CD14-positive monocyte (primary cell): Measurements from ENCODE around the gene KBTBD13. TPM values are rescaled to one million over a fixed set of nuclear protein-coding genes. Genes with fewer than 3 reads are reported as not detected.

Experiments
- DNase-seq, 3 donors: peaks; one replicate each; pipeline ENCODE4 v3.0.0-alpha.2; 2011 to 2022
- H2AFZ ChIP-seq: 2 replicates; pipeline ENCODE4 v1.6.0; 2012; ENCODE audit warnings: mild to moderate bottlenecking, low read depth, low read length, inconsistent platforms; ENCODE audit not compliant: insufficient read depth, poor library complexity, severe bottlenecking
- H3K27ac ChIP-seq, 2 donors: 1 replicate in 1 of 2; 2 replicates in 1 of 2; pipeline ENCODE4 v1.5.1; 2012 to 2013; ENCODE audit warnings: low read length in 2 of 2, control low read depth in 1 of 2, inconsistent platforms in 1 of 2, low read depth in 1 of 2, mild to moderate bottlenecking in 1 of 2
- H3K27me3 ChIP-seq, 2 donors: one replicate each; pipeline versions ENCODE4 v1.6.0 to v1.6.1; 2011 to 2013; ENCODE audit warnings: low read length in 2 of 2; ENCODE audit not compliant: control insufficient read depth in 2 of 2, insufficient read depth in 2 of 2
- H3K36me3 ChIP-seq, 2 donors: replicated peaks in 1 of 2; 1 replicate in 1 of 2; 2 replicates in 1 of 2; pipeline versions ENCODE4 v1.5.1 to v1.6.1; 2012 to 2013; ENCODE audit warnings: low read length in 2 of 2, control low read depth in 1 of 2, inconsistent platforms in 1 of 2, mild to moderate bottlenecking in 1 of 2; ENCODE audit not compliant: insufficient read depth in 2 of 2, control insufficient read depth in 1 of 2
- H3K4me1 ChIP-seq, 2 donors: 1 replicate in 1 of 2; 2 replicates in 1 of 2; pipeline versions ENCODE4 v1.5.1 to v1.6.1; 2012 to 2013; ENCODE audit warnings: low read length in 2 of 2, control low read depth in 1 of 2, inconsistent platforms in 1 of 2, mild to moderate bottlenecking in 1 of 2, moderate library complexity in 1 of 2; ENCODE audit not compliant: insufficient read depth in 2 of 2, control insufficient read depth in 1 of 2
- H3K4me2 ChIP-seq: replicated peaks from 2 replicates; pipeline ENCODE3; 2012; ENCODE audit warnings: low read length, moderate library complexity, mild to moderate bottlenecking; ENCODE audit not compliant: poor library complexity, severe bottlenecking; ENCODE audit errors: extremely low read depth
- H3K4me3 ChIP-seq, 3 experiments: fragments of 200-600 bp in 1 of 3; sonication (generic) in 1 of 3; replicated peaks in 1 of 3; 1 replicate in 2 of 3; 2 replicates in 1 of 3; pipeline ENCODE4 v1.5.1; 2011 to 2013; ENCODE audit warnings: low read length in 3 of 3, mild to moderate bottlenecking in 3 of 3, control low read depth in 2 of 3, low read depth in 2 of 3, inconsistent platforms in 1 of 3, moderate library complexity in 1 of 3
- H3K79me2 ChIP-seq: 2 replicates; pipeline ENCODE4 v1.6.0; 2012; ENCODE audit warnings: mild to moderate bottlenecking, control low read depth, inconsistent platforms, low read length, moderate library complexity; ENCODE audit not compliant: insufficient read depth
- H3K9ac ChIP-seq: 2 replicates; pipeline ENCODE4 v1.6.0; 2017; ENCODE audit warnings: low read length, mild to moderate bottlenecking; ENCODE audit not compliant: insufficient read depth, poor library complexity, severe bottlenecking
- H3K9me3 ChIP-seq, 2 donors: replicated peaks in 1 of 2; 1 replicate in 1 of 2; 2 replicates in 1 of 2; pipeline versions ENCODE4 v1.5.1 to v1.6.1; 2012 to 2013; ENCODE audit warnings: low read length in 2 of 2, control low read depth in 1 of 2; ENCODE audit not compliant: control insufficient read depth in 1 of 2, insufficient read depth in 1 of 2
- H4K20me1 ChIP-seq: 2 replicates; pipeline ENCODE4 v1.6.0; 2012; ENCODE audit warnings: mild to moderate bottlenecking, low read length, control low read depth, moderate library complexity; ENCODE audit not compliant: insufficient read depth
- H3K27ac Mint-ChIP-seq, 7 donors: one replicate each; pipeline ENCODE4 v1.8.0; 2020; ENCODE audit warnings: mild to moderate bottlenecking in 7 of 7, mixed read lengths in 7 of 7, moderate library complexity in 6 of 7, inconsistent platforms in 2 of 7
- H3K27me3 Mint-ChIP-seq, 3 donors: one replicate each; pipeline ENCODE4 v1.8.0; 2021 to 2022; ENCODE audit warnings: low read depth in 3 of 3, mild to moderate bottlenecking in 3 of 3, mixed read lengths in 3 of 3, moderate library complexity in 3 of 3, inconsistent platforms in 1 of 3
- H3K36me3 Mint-ChIP-seq, 2 donors: one replicate each; pipeline ENCODE4 v1.8.0; 2020; ENCODE audit warnings: mixed read lengths in 2 of 2, inconsistent platforms in 1 of 2, mild to moderate bottlenecking in 1 of 2
- H3K4me1 Mint-ChIP-seq: one replicate; pipeline ENCODE4 v1.8.0; 2020; ENCODE audit warnings: mild to moderate bottlenecking, mixed read lengths
- H3K4me3 Mint-ChIP-seq, 2 donors: one replicate each; pipeline ENCODE4 v1.8.0; 2020; ENCODE audit warnings: mild to moderate bottlenecking in 2 of 2, mixed read lengths in 2 of 2, moderate library complexity in 1 of 2
- H3K9me3 Mint-ChIP-seq, 7 donors: one replicate each; pipeline ENCODE4 v1.8.0; 2020 to 2022; ENCODE audit warnings: mixed read lengths in 7 of 7, mild to moderate bottlenecking in 6 of 7, moderate library complexity in 6 of 7, inconsistent platforms in 2 of 7
- CTCF ChIP-seq: fragments of 200-600 bp; IDR thresholded peaks from one replicate; pipeline ENCODE4 v1.8.0; 2022; ENCODE audit warnings: antibody characterized with exemption, mild to moderate bottlenecking
- WGBS: methylation state at CpG from one replicate; pipeline ENCODE4 v1.1.5; 2013; ENCODE audit warnings: missing lambda C conversion rate; ENCODE audit not compliant: insufficient coverage; 5-methylcytosine and 5-hydroxymethylcytosine counted together
- intact Hi-C, 2 donors: fragments of 100-400 bp; cut with micrococcal nuclease; formaldehyde crosslinking; loops; one replicate each; pipeline versions ENCODE4 v1.15.0 to v1.15.1; 2023
- polyA plus RNA-seq, 3 donors: library from polyadenylated mRNA; depleted of rRNA in 1 of 3; unstranded in 2 of 3; stranded (reverse) in 1 of 3; fragments of 300-500 nt in 2 of 3; fragments of >200 nt in 1 of 3; fragmentation: Illumina TruSeq in 2 of 3; gene quantifications; 1 replicate in 2 of 3; 2 replicates in 1 of 3; pipeline ENCODE4 v1.2.3, GENCODE V29; 2012 to 2021

KBTBD13 gene
- polyA plus RNA-seq, 3 donors: not detected

- 79% methylated on average over 26 of the region's 26 CpGs for WGBS
- Histone ChIP-seq H3K27me3 (no peaks in the 10 kb centered on the region), H3K36me3 (no peaks in the 10 kb centered on the region), H3K4me2 (no peak overlapping the region), H3K27ac (no peak overlapping the region), H3K4me3 (no peak overlapping the region), H2AFZ (peak overlapping the region; percentile 2), H3K9me3 (no peaks in the 10 kb centered on the region), H4K20me1 (no peaks in the 10 kb centered on the region), H3K4me1 (peaks cover 4 to 9% of the 10 kb centered on the region in 2 donors), H3K9ac (no peak overlapping the region), H3K79me2 (no peaks in the 10 kb centered on the region)
- TF ChIP-seq CTCF: peak; percentile 79
- H3K4me3 Mint-ChIP-seq: no peak overlapping the region
- peaks cover 0 to 3% (median 0%) of the 10 kb centered on the region in 7 donors for H3K9me3 Mint-ChIP-seq
- no peaks in the 10 kb centered on the region for H3K36me3 Mint-ChIP-seq
- peak; percentile 27 to 48 (median 39) for DNase-seq
- intact Hi-C loops: loop anchor here in 1 of 2 donors (10.0 kb wide), 1 partner anchor 240 kb away; the partner anchor contains the start of gene RNU5A-1
- peak overlapping the region in 1 of 7 donors; percentile 13 for H3K27ac Mint-ChIP-seq
- peaks cover 7 to 24% (median 9%) of the 10 kb centered on the region in 3 donors for H3K27me3 Mint-ChIP-seq
- H3K4me1 Mint-ChIP-seq: peaks cover 10% of the 10 kb centered on the region
Measured at GRCh38 chr15:65054333-65055200, 22.0 kb upstream of the KBTBD13 start.

- H3K79me2 ChIP-seq: no peaks in the 10 kb centered on the region
- peaks cover 0 to 1% of the 10 kb centered on the region in 2 donors for H3K4me1 ChIP-seq
- H3K4me1 Mint-ChIP-seq: peaks cover 2% of the 10 kb centered on the region
- H3K27ac Mint-ChIP-seq: no peak overlapping the region
- H3K9me3 Mint-ChIP-seq: peaks cover 0 to 1% (median 0%) of the 10 kb centered on the region in 7 donors
- H3K36me3 Mint-ChIP-seq: no peaks in the 10 kb centered on the region
- WGBS: 27% methylated on average over 3 of the region's 6 CpGs
- intact Hi-C loops: loop anchor here in 1 of 2 donors (10.0 kb wide), 1 partner anchor 239 kb away; the partner anchor contains the start of gene RNU5A-1
- no peaks in the 10 kb centered on the region for H3K27me3 ChIP-seq
- no peak overlapping the region for H3K27ac ChIP-seq
- H3K4me2 ChIP-seq: no peak overlapping the region
- no peaks in the 10 kb centered on the region for H3K9me3 ChIP-seq
- no peak for DNase-seq
- no peaks in the 10 kb centered on the region for H4K20me1 ChIP-seq
- no peak for TF ChIP-seq CTCF
- no peaks in the 10 kb centered on the region for H3K36me3 ChIP-seq
- H3K4me3 Mint-ChIP-seq: no peak overlapping the region
- no peak overlapping the region for H2AFZ ChIP-seq
- no peak overlapping the region for H3K4me3 ChIP-seq
- peaks cover 6 to 16% (median 7%) of the 10 kb centered on the region in 3 donors for H3K27me3 Mint-ChIP-seq
- no peak overlapping the region for H3K9ac ChIP-seq
Measured at GRCh38 chr15:65055201-65055870, 21.2 kb upstream of the KBTBD13 start.
